Liver (tissue), 3 donors: ENCODE data around the gene TUBB1.
"Not testable (repeated sequence)": the region's sequence is repeated elsewhere in the genome, so short reads cannot be mapped to it uniquely, and the experiment has no call there.

Source experiments
- CTCF ChIP-seq: fragments of 150-350 bp; IDR thresholded peaks from 2 replicates; pipeline ENCODE4 v1.5.1; 2017; ENCODE audit warnings: improper control_type of control experiment, low read depth, low read length; ENCODE audit not compliant: missing input control
- GABPA ChIP-seq, 2 donors: IDR thresholded peaks in 1 of 2; conservative IDR thresholded peaks in 1 of 2; 2 replicates each; pipeline ENCODE4 v1.6.1; 2016; ENCODE audit warnings: antibody characterized with exemption in 2 of 2, mild to moderate bottlenecking in 1 of 2, moderate library complexity in 1 of 2
- MAX ChIP-seq: IDR thresholded peaks from 2 replicates; pipeline ENCODE4 v1.6.1; 2016; ENCODE audit warnings: antibody characterized with exemption
- TAF1 ChIP-seq: conservative IDR thresholded peaks from 2 replicates; pipeline ENCODE4 v1.6.1; 2016; ENCODE audit warnings: antibody characterized with exemption, mild to moderate bottlenecking
- donor health status: healthy.
- donor health status: healthy.

DNA sequence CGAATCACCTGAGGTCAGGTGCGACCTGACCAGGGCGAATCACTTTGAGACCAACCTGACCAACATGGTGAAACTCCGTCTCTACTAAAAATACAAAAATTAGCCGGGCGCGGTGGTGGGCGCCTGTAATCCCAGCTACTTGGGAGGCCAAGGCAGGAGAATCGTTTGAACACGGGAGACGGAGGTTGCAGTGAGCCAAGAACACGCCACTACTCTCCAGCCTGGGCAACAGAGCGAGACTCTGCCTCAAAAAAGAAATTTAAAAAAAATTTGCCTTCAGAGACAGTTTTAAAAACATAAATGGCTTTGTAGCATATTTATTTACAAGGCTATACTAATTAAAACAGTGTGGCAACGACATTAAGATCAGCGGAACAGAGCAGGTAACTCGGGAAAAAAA is 22.3 kb downstream of the TUBB1 start:
- TF ChIP-seq MAX; CTCF; TAF1; GABPA (IDR thresholded peaks at IDR 0.05 in 1 of 2, conservative IDR thresholded peaks at IDR 0.05 in 1 of 2): not testable (repeated sequence)
